ENCODE measurements around the gene PUM1.
"Not testable (repeated sequence)": the region's sequence is repeated elsewhere in the genome, so short reads cannot be mapped to it uniquely, and the experiment has no call there.

PUM1 gene

GRCh38 chr1:31062867-31063380, 2.6 kb downstream of the PUM1 start:
- DNase-seq (ENCODE audit: low spot score): no peak

DNA sequence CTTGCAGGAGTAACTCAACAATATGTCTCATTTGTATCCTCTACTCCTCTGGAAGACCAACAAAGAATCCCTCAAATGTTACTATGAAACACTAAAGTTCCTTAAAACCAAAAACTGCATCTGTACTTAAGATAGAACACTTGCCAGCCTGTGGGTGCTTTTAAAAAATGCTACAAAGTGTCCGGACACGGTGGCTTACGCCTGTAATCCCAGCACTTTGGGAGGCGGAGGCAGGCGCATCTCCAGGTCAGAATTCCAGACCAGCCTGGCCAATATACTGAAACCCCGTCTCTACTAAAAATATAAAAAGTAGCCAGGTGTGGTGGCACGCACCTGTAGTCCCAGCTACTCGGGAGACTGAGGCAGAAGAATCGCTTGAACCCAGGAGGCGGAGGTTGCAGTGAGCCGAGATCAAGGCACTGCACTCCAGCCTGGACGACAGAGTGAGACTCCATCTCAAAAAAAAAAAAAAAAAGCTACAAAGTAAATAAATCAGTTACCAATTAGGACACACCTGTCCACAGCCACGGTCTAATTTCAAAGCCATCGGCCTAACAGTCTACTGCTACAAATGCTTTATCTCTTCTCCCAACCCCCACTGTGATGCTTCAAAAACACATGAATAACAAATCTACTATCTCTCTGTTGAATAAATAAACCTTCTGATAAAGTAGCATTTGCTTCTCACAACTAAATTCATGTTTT, 3.2 kb downstream of the PUM1 start:
- DNase-seq (ENCODE audit: low spot score): not testable (repeated sequence)

DNA sequence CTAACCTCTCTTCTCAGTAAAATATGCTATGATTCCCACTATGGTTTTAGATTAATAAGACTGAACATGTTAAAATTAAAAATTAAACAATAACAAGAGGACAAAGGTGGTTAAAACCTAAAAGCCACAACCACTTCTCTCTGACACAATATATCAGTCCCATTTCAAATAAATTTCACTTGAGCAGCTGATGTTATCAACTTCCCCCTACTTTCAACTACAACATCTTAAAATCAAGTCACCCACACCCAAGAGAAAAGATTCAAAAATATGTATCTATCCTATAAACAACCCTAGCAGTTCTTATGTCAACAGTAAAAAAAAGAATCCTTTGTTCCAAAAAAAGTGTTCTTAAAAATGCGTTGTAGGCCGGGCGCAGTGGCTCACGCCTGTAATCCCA, 7.5 kb downstream of the PUM1 start:
- no peak for DNase-seq (ENCODE audit: low spot score)

- DNase-seq (ENCODE audit: low spot score): no peak
Measured at GRCh38 chr1:31055953-31056352, 9.6 kb downstream of the PUM1 start.

DNA sequence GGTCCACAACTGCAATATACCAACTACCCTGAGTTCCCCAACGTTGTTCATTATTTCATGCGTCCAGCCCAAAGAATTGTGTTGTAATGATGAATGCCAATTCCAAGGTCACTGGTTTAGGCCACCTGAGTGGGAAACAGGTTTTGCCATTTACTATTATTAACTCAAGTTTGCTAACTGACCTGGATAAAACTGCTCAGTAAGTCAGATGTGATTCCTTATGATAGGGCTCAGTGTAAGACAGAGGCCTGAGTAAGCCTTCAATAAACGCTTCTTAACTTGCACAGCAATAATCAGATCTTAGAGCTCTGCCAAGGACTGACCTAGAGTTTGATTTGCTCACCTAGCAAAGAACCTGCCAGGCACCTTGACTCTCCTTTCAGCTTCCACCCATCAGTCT, 10.0 kb downstream of the PUM1 start:
- no peak for DNase-seq (ENCODE audit: low spot score)

DNA sequence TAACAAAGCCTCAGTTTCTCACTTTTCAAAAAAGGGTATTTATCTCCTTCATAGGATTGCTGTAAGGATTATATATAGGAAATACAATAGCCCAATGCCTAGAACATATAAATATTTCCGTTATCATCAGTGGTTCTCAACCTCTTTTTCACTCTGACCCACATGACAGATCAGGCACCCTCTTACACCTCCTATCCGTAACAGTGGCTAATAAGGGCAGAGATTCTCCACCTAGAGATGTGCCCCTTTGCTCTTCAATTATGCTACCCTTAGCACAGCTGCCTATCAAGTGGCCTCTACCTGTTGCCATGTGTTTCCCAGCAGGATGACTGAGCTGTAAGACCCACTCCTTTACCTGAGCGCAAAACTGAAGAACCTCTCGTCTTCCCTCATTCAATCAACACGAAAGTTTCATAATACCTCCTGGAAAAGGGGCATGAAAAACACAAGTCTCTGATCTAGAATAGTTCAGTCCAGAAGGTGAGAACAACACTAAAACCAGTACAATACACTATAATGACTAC, 10.5 kb downstream of the PUM1 start:
- DNase-seq (ENCODE audit: low spot score): no peak

DNA sequence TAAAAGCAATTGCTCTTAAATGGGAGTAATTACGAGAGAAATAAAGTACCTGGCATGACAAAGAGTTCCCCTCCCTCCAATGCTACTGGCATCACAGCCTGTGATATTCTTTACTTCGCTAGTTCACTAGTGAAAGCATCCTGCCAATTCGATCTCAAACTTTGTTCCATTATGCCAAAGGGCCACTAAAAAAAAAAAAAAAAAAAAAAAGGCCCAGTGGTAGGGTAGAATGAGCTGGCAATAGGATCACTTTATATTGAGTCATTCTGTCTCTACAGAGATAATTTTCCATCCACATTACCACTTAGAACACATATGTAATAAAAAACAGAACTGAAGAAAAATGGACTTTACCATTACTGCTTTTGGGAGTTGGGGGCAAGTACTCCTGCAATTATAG, 11.2 kb downstream of the PUM1 start:
- no peak for DNase-seq (ENCODE audit: low spot score)

- DNase-seq (ENCODE audit: low spot score): not testable (repeated sequence)
Measured at GRCh38 chr1:31052613-31053012, 12.9 kb downstream of the PUM1 start.

- no peak for DNase-seq (ENCODE audit: low spot score)
Measured at GRCh38 chr1:31051611-31052010, 13.9 kb downstream of the PUM1 start.

GRCh38 chr1:31047507-31047906, 18.0 kb downstream of the PUM1 start:
- DNase-seq (ENCODE audit: low spot score): not testable (repeated sequence)

GRCh38 chr1:31043631-31044030, 21.9 kb downstream of the PUM1 start:
- DNase-seq (ENCODE audit: low spot score): no peak

DNA sequence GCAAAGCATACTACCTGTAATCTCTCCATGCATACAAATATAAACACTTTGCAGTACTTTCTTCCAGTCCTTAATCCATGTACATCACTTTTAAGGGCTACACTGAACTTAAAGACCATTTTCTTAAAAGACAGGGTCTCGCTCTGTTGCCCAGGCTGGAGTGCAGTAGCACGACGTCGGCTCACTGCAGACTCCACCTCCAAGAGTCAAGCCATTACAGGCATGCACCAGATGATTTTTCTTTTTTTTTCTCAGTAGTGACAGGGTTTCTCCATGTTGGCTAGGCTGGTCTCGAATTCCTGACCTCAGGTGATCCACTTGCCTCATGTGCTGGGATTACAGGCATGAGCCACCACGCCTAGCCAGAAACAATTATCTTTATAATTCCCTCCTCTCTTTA, 22.9 kb downstream of the PUM1 start:
- no peak for DNase-seq (ENCODE audit: low spot score)

DNA sequence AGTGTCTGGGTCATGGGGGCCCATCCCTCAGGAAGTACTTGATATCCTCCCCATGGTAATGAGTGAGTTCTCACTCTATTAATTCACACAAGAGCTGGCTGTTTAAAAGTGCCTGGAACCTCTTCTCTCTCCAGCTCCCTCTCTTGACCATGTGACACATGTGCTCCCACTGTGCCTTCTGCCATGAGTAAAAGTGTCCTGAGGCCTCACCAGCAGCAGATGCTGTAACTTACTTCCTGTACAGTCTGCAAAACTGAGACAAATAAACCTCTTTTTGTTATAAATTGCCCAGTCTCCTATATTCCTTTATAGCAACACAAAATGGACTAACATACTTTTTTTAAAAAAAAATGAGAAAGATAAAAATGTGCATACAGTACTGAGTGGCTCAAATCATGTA, 24.0 kb downstream of the PUM1 start:
- DNase-seq (ENCODE audit: low spot score): no peak

- DNase-seq (ENCODE audit: low spot score): no peak
Measured at GRCh38 chr1:31040038-31040437, 25.5 kb downstream of the PUM1 start.

GRCh38 chr1:31038935-31039334, 26.6 kb downstream of the PUM1 start:
- DNase-seq (ENCODE audit: low spot score): peak; percentile 70

DNA sequence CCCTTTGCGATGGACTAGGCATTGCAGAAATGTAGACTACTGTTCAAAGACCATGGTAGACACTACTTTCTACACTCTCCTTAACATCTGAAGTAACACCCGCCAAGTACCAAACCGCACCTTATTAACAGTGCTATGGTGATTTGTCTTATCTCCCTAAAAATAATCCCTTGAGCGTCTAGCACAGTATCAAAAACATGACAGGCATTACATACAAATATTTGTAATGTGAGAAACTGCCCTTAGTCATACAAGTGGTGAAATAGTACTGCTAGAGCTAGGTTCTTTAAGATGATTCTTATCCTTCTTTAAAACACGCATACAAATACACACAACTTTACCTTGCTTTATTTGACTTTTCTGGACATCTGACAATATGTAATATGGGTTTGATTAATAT, 27.2 kb downstream of the PUM1 start:
- DNase-seq (ENCODE audit: low spot score): no peak

GRCh38 chr1:31036749-31037500, 28.6 kb downstream of the PUM1 start:
- DNase-seq (ENCODE audit: low spot score): no peak

DNA sequence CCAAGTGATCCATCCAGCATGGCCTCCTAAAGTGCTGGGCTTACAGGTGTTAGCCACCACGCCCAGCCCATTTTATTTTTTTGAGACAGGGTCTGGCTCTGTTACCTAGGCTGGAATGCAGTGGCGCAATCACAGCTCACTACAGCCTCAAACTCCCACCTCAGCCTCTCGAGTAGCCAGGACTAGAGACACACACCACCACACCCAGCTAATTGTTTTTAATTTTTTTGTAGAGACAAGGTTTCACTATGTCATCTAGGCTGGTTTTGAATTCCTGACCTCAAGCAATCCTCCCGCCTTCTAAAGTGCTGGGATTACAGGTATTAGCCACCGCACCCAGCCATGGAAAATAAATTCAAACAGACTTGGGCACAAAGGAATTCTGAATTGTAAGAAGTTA, 31.9 kb downstream of the PUM1 start:
- DNase-seq (ENCODE audit: low spot score): no peak

DNA sequence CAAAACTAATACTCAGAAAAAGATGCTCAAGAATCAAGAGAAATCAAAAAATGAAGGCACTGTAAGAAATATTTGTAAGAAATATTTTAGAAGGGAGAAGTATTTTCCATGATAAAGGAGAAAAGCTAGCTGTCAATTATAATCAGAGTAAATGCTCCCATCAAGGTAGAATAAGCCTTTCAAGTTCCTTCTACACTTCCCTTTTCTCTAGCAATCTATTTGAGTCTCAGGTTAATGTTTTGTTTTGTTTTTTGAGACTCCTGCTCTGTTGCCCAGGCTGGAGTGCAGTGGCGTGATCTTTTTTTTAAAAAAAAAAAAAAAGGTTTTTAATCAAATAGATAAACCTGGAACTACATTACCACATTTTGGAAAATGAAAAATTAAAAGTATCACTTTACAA, 33.3 kb downstream of the PUM1 start:
- DNase-seq (ENCODE audit: low spot score): no peak

GRCh38 chr1:31031330-31032143, 34.0 kb downstream of the PUM1 start:
- DNase-seq (ENCODE audit: low spot score): no peak

DNA sequence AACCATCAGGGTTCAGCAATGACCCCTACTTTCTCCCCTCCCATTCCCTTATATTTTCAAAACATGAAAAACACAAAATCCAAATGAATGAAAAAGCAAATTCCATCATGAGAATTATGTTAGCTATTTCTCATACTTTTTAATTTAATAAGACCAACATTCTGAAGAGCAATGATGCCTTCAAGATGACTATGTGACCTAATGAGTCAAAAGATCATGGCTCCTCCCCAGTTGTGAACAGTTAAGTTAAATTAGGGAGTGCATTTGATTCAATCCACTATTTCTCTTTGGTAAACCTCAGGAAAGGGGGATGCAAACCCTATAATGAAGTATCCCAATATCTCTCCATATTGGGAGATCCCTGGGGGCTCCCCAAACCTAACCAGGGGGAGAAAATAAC, 36.5 kb downstream of the PUM1 start:
- DNase-seq (ENCODE audit: low spot score): no peak

Measured in putamen (tissue), 1 donor.